ENCODE measurements around the gene XYLT1.

GRCh38 chr16:17368951-17369350 lies 101.8 kb downstream of the XYLT1 start:
- TF ChIP-seq, protein P1, sequence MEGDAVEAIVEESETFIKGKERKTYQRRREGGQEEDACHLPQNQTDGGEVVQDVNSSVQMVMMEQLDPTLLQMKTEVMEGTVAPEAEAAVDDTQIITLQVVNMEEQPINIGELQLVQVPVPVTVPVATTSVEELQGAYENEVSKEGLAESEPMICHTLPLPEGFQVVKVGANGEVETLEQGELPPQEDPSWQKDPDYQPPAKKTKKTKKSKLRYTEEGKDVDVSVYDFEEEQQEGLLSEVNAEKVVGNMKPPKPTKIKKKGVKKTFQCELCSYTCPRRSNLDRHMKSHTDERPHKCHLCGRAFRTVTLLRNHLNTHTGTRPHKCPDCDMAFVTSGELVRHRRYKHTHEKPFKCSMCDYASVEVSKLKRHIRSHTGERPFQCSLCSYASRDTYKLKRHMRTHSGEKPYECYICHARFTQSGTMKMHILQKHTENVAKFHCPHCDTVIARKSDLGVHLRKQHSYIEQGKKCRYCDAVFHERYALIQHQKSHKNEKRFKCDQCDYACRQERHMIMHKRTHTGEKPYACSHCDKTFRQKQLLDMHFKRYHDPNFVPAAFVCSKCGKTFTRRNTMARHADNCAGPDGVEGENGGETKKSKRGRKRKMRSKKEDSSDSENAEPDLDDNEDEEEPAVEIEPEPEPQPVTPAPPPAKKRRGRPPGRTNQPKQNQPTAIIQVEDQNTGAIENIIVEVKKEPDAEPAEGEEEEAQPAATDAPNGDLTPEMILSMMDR (IDR thresholded peaks at IDR 0.05; ENCODE audit: low read depth, low read length, poor library complexity, severe bottlenecking) = no peak
- TF ChIP-seq EZH2phosphoT487 (IDR thresholded peaks at IDR 0.05; ENCODE audit: borderline replicate concordance, low read length) = no peak

Data from DOHH2 (cell line).